Coronary artery (tissue), 2 donors: ENCODE data around the gene SLC7A8.

Experiments used
- DNase-seq: peaks from one replicate; pipeline ENCODE4 v3.0.0-alpha.2; 2017; ENCODE audit warnings: low spot score
- H3K27ac ChIP-seq, 2 donors: fragments of 200-600 bp; sonication (generic); one replicate each; pipeline ENCODE4 v1.5.1; 2016 to 2019
- H3K4me3 ChIP-seq: fragments of 200-600 bp; sonication (generic); 2 replicates; pipeline ENCODE4 v1.5.1; 2016; ENCODE audit warnings: mild to moderate bottlenecking, moderate library complexity
- TF ChIP-seq, protein P1 (sequence below): fragments of 200-600 bp; sonication (generic); IDR thresholded peaks from one replicate; pipeline ENCODE4 v1.5.1; 2019; ENCODE audit warnings: antibody characterized with exemption

Gene SLC7A8

DNA sequence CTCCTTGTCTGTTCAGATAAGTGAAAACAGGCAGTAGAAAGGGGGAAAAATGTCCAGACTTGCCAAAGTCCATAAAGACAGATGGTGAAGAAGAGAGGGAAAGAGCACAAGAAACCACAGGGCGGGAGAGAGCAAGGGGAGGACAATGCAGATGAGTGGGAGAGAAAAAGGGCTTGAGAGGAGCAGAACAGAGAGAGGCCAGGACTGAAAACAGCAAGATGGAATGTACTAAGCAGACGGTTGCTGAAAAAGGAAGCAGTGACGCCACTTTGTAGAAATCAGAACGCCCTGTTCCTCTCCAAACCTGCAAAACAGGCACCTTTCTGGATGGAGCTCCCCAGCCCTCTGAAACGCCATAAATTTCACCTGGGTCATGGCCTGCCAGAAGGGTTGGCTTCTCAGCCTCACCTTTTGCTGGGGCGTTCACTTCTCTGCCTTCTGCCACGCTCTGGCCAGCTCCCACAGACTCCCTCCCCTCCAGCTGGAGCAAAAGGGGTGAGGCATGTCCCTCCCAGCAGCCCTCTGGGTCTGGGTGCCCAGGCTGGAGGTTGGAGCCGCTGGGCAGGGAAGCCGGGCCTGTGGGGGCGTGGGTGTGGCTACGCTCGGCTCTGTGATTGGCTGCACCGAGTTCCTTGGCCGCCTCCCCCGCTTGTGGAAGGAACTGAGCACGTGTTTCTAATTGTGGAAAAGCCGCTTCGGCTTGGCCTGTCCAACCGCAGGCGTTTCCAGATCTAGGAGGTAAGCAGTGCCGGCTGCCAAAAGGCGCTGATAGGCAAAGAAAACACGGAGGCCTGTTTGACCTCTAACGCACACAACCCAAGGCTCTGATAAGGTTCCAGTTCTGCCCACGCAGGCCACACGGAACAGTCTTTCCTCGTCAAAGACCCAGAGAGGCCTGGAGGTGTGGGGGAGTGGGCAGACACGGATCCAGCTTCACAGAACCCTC is 29.3 kb downstream of the SLC7A8 start:
- peak; percentile 97 for DNase-seq
- peak overlapping the region; percentile 68 for H3K4me3 ChIP-seq
- H3K27ac ChIP-seq: peak overlapping the region; percentile 94 to 95
- TF ChIP-seq, protein P1, sequence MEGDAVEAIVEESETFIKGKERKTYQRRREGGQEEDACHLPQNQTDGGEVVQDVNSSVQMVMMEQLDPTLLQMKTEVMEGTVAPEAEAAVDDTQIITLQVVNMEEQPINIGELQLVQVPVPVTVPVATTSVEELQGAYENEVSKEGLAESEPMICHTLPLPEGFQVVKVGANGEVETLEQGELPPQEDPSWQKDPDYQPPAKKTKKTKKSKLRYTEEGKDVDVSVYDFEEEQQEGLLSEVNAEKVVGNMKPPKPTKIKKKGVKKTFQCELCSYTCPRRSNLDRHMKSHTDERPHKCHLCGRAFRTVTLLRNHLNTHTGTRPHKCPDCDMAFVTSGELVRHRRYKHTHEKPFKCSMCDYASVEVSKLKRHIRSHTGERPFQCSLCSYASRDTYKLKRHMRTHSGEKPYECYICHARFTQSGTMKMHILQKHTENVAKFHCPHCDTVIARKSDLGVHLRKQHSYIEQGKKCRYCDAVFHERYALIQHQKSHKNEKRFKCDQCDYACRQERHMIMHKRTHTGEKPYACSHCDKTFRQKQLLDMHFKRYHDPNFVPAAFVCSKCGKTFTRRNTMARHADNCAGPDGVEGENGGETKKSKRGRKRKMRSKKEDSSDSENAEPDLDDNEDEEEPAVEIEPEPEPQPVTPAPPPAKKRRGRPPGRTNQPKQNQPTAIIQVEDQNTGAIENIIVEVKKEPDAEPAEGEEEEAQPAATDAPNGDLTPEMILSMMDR: no peak

DNA sequence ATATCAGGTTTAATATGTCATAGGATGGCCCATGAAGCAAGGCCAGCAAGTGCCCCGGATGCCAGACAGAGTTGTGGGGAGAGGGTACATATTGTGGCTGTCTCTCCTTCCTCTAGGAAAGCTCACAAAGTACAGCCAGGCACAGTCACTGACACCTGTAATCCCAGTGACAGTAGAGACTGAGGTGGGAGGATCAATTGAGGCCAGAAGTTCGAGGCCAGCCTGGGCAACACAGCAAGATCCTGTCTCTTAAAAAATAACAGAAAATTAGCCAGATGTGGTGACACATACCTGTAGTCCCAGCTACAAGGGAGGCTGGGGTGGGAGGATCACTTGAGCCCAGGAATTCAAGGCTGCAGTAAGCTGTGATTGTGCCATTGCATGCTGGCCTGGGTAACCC is 32.1 kb downstream of the SLC7A8 start:
- TF ChIP-seq, protein P1: no peak
- peak overlapping the region in 1 of 2 donors; percentile 20 for H3K27ac ChIP-seq

DNA sequence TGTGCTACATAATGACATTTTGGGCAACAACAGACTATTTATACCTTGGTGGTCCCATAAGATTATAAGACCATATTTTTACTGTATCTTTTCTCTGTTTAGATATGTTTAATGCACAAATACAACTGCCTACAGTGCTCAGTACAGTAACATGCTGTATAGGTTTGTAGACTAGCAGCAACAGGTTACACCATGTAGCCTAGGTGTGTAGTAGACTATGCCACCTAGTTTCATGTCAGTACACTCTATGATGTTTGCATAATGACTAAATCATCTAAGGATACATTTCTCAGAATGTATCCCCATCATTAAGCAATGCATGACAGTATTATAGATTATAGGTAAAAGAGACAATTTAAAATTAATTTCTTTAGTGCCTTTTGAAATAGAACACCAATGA is 33.7 kb downstream of the SLC7A8 start:
- Histone ChIP-seq H3K27ac (no peak overlapping the region), H3K4me3 (no peak overlapping the region)
- TF ChIP-seq, protein P1: no peak
- no peak for DNase-seq

More for the DNA sequence above, 32.1 kb downstream of the SLC7A8 start:
- H3K4me3 ChIP-seq: no peak overlapping the region
- DNase-seq: no peak

DNA sequence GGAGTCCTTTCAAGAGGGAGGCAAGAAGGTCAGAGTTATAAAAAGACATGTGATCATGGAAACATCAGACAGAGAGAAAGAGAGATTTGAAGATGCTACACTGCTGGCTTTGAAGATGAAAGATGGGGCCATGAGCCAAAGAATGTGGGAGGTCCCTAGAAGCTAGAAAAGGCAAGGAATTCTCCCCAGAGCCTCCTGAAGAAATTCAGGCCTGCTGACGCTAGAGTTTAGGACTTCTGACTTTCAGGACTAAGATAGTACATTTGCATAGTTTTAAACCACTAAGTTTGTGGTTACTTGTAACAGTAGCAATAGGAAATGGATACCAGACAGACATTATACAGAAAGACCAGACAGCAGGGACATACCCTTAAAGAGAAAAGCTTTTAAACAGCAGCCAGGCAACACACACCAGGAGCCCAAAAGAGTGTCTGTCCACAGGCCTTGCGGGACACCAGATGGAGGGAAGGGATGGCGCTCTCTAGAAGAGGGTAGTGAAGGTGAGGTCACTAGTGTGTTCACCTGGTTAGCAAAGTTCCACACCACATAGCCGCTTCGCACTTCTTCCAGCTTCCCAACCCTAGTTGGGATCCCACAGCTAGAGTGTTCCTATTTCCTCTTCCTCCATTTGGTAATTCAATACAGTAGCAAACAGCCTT is 34.7 kb downstream of the SLC7A8 start:
- TF ChIP-seq, protein P1: no peak
- no peak for DNase-seq
- no peak overlapping the region for H3K4me3 ChIP-seq
- H3K27ac ChIP-seq: peak overlapping the region in 1 of 2 donors; percentile 47

DNA sequence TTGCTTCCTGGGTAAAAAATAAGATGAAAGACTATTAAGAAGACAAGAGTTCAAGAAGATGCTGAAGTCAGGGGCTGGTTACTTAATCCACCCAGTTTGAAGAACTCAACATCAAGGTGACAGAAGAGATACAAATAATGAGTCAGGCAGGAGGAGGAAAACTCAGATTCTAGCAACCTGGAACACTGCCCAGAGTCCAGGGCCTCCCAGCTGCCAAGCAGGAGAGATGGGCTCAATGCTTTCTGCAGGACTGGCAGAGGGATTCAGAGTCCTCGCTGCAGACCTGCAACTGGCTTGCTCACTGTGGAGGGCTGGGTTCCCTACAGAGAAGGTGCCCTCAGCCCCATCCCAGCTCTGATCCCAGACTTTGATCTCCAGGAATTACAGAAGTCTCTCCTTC is 35.8 kb downstream of the SLC7A8 start:
- H3K27ac ChIP-seq: peak overlapping the region; percentile 27 to 31
- no peak for DNase-seq

DNA sequence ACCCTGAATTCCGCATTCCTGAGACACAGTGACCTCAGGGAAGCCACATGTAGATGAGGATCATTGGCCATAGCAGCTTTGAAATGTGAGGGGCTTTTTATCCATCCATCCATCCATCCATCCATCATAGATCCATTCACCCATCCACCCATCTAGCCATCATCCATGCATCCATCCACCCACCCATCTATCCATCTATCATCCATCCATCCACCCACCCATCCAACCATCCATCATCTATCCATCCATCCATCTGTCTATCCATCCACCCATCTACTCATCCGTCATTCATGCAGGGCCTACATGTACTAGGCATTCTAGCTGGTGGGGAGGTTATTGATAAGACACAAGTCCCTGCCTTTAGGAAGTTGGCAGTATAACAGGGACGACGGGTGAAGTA is 36.5 kb downstream of the SLC7A8 start:
- no peak for DNase-seq
- TF ChIP-seq, protein P1: no peak
- Histone ChIP-seq H3K4me3 (no peak overlapping the region), H3K27ac (peak overlapping the region; percentile 45 to 46)

More for the DNA sequence above, 35.8 kb downstream of the SLC7A8 start:
- TF ChIP-seq, protein P1: no peak
- no peak overlapping the region for H3K4me3 ChIP-seq
